ENCODE results near the gene S1PR4.
"Not testable (repeated sequence)": the region's sequence is repeated elsewhere in the genome, so short reads cannot be mapped to it uniquely, and the experiment has no call there.

Gene S1PR4

DNA sequence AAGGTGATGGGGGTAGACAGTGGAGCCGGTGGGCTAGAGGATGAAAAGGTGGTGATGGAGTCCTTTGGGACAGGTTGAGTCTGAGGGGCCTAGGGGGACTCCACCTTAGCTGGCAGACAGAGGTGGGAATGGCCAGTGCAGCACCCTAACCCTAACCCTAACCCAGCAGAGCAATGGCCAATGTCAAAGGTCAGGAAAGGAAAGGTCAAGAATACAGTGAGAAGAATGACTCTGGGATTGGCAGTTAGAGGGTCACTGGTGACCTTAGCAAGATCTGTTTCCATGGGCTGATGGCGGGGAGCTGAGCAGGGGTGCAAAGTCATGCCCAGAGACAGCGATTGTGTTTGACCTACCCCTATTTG lies 26.2 kb upstream of the S1PR4 start:
- DNase-seq: no peak

DNA sequence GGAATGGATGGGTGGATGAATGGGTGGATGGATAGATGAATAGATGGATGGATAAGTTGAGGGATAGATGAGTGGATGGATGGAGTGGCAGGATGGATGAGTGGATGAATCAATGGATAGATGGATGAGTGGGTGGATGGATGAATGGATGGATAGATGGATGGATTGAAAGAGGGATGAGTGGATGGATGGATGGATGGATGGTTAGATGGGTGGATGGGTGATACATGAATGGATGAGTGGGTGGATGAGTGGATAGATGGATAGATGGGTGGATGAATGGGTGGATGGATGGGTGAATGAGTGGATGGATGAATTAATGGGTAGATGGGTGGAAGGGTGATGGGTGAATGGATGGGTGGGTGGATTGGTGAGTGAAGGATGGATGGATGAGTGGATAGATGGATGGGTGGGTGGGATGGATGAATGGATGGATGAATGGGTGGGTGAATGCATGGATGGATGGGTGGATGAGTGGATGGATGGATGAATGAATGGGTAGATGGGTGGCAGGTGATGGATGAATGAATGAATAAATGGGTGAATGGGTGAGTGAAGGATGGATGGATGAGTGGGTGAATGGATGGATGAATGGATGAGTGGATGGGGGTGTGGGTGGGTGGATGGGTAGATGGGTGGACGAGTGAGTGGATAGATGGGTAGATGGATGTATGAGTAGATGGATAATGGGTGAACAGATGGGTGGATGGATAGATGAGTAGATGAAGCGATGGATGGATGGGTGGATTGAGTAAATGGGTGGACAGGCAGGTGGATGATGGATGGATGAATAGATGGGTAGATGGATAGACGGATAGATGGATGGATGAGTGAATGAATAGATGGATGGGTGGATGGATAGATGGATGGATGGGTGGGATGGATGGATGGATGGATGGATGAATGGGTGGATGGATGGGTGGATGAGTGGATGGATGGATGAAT lies 25.0 kb upstream of the S1PR4 start:
- no peak for DNase-seq

DNA sequence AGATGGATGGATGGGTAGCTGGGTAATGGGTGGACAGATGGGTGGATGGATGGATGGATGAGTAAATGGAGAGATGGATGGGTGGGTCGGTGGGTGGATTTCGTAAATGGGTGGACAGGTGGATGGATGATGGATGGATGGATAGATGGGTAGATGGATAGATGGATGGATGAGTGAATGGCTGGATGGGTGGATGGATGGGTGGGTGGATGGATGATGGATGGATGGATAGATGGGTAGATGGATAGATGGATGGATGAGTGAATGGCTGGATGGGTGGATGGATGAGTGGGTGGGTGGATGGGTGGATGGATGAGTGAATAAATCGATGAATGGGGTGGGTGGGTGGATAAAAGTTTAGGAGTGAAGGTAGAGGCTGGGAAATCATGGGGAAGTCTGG lies 24.1 kb upstream of the S1PR4 start:
- DNase-seq: not testable (repeated sequence)

DNA sequence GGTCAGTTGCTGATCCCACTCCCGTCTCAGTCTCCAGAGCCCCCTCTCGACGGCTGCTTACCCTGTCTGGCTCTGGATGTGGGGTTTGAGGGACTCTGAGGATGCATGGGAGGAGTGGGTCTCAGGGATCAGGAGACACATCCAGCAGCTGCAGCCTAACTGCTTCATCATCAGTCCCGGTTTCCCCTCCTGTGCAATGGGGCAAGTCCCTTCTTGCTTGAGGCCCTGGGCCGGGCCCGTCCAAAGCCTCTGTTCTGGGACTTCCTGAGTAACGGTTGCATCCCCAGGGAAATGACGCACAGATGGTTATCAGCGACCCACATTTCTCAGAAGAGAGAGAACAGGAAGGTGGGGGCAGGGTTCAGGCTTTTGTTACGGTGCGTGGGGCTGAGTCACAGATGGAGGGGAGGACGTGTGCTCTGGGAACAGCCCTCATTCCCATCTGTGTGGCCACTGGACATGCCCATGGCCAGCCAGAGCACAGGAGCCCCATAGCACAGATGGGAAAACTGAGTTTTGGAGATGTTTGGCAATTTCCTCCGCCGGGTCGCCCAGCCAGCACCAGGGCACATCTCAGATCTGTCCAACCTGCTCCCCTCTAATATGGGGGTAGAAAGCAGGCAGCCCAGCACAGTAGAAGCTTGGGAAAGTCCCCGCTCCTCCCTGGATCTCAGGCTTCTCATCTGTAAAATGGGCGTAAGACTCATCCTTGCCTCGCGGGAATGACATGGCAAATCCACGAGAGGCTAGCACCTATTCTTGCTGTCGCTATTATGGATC lies 23.4 kb upstream of the S1PR4 start:
- peak; percentile 85 for DNase-seq

DNA sequence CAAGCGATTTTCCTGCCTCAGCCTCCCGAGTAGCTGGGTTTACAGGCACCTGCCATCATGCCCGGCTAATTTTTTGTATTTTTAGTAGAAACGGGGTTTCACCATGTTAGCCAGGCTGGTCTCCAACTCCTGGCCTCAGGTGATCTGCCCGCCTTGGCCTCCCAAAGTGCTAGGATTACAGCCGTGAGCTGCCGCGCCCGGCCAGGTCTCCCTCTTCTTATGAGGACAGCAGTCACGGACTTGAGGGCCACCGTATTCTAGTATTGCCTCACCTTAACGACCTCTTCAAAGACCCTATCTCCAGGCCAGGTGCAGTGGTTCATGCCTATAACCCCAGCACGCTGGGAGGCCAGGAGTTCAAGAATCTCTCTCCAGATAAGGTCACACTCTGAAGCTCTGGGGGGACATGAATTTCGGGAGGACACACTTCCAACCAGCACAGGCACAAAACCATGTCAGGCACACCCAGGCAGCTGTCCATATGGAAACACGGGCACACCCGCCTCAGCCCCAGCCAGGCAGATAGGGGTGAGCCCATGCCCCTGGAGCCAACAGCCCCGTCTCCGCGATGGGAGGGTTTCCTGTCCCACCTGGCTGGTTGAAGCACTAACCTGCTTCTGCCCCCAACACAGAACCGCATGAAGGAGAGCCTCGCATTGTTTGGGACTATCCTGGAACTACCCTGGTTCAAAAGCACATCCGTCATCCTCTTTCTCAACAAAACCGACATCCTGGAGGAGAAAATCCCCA lies 21.3 kb upstream of the S1PR4 start:
- no peak for DNase-seq

DNA sequence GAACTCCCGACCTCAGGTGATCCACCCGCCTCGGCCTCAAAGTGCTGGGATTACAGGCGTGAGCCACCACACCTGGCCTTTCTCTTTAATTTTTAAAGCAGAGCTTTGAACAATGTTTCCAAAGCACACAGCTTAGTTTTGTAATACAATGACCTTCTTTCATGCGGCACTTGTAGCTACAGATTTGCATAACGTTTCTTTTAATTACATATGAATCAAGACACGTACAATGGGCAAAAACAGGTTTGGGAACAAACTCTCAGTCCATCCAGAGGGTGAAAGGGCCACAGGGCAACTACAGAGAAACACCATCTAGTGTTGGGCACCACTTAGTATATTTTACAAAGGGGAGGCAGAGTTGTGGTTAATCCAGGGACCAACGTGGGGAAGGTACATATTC lies 19.0 kb upstream of the S1PR4 start:
- no peak for DNase-seq

DNA sequence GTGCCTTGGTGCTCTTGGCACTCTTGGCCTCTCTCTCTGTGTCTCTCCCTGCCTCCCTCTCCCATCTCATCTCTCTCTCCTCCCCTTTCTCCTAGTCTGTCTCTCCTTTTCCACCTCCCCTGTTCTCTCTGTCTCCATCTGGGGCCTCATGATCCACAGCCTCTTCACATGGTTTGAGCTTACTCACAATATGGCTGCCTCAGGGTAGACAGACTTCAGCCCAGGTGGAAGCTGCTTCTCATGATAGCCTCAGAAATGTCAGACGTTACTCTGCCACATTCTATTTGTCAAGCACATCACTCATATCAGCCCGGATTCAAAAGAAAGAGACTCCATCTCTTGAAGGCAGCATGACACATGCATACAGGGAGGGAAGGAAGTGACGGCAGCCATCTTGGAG lies 18.4 kb upstream of the S1PR4 start:
- no peak for DNase-seq

DNA sequence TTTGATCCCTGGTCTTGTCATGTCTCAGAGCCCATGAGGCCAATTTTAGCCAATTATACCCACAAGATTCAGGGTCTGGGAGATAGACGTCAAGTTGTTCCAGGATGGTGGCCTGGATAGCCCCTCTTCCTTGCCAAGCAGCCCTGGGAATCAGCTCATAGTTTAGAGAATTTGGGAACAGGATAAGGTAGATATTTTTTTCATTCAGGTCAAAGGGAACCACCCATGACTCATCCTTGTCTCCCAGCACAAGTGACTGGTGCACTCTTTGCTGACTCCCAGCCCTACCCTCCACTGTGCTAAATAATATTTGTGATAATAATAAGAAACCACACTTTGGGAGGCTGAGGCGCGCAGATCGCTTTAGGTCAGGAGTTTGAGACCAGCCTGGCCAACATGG lies 17.1 kb upstream of the S1PR4 start:
- DNase-seq: no peak

DNA sequence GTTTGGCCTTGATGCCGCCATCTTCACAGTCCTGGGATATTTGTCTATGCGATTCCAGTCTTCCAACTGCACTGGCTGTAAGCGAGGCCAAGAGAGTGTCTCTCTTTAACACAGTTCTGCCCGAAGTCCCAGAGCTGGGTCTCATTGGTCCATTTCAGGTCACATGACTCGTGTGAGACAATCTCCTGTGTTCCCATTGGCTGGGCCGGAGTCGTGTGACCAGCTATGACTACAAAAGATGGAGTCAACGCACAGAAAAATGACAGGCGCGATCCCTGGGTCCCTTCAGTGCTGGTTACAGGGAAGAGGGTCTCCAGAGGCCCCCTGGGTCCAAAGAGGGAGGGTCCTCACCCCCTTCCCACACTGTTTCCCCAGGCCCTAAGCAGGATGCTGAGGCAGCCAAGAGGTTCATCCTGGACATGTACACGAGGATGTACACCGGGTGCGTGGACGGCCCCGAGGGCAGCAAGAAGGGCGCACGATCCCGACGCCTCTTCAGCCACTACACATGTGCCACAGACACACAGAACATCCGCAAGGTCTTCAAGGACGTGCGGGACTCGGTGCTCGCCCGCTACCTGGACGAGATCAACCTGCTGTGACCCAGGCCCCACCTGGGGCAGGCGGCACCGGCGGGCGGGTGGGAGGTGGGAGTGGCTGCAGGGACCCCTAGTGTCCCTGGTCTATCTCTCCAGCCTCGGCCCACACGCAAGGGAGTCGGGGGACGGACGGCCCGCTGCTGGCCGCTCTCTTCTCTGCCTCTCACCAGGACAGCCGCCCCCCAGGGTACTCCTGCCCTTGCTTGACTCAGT lies 15.9 kb upstream of the S1PR4 start:
- peak in 1 of 2 donors; percentile 31 for DNase-seq

DNA sequence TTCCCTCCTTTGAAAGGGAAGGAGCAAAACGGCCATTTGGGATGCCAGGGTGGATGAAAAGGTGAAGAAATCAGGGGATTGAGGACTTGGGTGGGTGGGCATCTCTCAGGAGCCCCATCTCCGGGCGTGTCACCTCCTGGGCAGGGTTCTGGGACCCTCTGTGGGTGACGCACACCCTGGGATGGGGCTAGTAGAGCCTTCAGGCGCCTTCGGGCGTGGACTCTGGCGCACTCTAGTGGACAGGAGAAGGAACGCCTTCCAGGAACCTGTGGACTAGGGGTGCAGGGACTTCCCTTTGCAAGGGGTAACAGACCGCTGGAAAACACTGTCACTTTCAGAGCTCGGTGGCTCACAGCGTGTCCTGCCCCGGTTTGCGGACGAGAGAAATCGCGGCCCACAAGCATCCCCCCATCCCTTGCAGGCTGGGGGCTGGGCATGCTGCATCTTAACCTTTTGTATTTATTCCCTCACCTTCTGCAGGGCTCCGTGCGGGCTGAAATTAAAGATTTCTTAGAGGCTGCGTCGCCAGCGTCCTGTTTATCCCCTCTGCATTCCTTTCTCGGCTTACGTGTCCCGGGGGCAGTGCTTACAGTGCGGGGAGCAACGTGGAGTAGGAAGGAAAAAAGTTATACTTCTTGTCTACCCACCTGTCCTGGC lies 15.2 kb upstream of the S1PR4 start:
- peak; percentile 71 to 73 for DNase-seq

DNA sequence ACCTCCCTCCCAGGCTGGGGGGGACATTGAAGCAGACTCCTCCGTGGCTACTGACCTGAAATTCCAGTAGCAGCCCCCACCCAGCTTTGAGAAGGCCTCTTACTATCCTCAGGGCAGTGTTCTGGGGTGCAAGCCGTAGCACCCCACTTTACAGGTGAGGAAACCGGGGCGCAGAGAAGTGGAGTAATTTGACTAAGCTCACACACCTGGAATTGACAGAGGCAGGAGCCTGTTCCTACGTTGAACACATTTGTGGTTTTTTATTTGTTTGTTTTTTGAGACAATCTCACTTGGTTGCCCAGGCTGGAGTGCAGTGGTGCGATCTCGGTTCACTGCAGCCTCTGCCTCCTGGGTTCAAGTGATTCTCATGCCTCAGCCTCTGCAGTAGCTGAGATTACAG lies 14.6 kb upstream of the S1PR4 start:
- DNase-seq: no peak

DNA sequence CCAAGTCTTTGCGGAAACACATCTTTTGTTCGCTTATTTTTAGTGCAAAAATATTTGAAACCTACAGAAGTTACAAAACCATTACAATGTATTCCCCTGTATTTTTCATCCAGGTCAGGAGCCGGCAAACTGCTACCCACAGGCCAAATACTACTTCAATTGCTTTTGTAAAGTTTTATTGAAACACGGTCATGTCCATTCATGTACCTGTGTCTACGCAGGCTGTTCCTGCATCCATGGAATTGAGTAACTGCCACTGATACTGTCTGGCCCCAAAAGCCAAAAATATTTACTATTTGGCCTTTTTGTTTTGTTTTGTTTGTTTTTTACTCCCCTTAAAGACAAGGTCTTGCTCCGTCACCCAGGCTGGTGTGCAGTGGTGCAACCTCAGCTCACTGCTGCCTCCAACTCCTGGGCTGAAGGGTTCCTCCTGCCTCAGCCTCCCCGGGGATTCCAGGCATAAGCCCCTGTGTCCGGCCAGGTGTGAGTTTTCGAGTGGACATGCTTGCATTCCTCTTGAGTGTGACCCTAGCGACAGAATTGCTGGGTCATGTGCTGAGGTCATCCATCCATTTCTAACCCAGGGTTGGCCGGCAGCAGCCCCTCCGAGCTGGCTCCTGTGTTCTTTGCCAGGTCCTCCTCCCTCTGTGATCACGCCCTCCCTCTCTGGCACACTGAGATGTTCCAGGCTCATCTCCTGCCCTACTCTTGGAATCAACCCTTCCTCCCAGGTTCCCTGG lies 10.9 kb upstream of the S1PR4 start:
- DNase-seq: no peak

DNA sequence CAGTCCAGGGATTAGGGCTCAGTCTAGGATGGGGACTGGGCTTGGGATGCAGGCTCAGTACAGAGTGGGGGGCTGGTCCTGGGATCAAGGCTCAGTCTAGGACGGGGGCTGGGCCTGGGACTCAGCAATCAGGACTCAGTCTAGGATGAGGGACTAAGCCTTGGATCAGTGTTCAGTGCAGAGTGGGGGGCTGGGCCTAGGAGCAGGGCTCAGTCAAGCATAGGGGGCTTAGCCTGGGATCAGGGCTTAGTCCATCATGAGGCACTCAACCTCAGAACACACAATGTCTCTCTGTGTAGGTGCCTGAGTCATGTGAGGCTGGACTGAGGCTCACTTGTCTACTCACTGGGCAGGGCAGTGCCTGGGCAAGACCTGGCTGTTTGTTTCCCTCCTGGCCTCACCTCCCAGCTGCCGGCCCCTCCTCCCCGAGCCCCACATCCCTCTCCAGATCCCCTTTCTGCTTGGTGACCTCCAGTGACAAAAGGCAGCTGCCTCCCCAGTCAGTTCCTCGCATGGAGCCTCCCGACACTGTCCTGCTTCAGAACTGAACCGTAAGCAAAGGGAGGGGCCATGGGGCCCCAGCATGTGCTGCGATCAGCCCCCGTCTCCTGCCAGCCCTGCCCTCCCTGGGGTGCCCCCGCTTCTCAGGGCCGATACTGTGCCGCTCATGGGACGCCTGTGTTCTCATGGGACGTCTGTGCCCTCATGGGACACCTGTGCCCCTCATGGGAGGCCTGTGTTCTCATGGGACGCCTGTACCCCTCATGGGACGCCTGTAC lies 6.5 kb upstream of the S1PR4 start:
- no peak for DNase-seq

DNA sequence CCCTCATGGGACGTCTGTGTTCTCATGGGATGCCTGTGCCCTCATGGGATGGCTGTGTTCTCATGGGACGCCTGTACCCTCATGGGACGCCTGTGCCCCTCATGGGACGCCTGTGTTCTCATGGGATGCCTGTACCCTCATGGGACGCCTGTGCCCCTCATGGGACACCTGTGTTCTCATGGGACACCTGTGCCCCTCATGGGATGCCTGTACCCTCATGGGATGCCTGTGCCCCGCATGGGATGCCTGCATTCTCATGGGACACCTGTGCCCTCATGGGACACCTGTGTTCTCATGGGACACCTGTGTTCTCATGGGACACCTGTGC lies 5.9 kb upstream of the S1PR4 start:
- DNase-seq: not testable (repeated sequence)

DNA sequence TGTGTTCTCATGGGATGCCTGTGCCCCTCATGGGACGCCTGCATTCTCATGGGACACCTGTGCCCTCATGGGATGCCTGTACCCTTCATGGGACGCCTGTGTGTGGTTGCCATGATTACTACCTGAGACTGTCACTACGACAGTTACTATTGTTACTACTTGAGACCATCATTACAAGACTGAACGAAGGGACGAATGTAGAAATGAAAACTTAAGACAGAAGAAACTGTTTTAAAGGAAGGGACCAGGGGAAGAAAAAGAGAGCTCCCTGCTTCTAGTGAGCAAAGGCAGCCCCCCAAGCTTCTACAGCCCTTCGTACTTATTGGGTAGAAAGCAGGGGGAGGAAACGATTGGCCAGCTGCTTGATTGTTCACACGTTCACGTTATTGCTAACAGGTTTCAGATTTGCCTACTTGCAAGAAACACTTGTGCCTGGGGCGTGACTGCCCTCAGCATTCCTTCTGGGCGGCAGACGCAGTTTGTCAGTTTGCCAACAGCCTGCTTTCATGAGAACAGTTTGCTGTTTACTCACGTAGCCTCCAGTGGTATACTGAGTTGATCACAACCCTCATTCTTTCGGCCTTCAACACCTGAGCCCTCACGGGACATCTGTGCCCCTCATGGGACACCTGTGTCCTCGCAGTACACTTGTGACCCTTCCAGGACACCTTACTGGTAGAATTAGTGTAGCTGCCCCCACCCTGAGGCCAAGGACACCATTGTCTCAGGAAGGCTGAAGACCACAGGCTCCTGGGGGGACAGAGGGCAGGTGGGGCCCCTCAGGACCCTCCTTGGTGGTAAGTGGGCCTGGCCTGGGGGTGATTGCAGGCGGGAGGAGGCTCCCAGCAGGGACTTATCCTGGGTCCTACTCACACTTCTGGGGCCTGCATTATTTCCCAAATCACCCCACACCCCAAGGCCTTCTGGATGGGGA lies 2.5 kb upstream of the S1PR4 start:
- DNase-seq: no peak

DNA sequence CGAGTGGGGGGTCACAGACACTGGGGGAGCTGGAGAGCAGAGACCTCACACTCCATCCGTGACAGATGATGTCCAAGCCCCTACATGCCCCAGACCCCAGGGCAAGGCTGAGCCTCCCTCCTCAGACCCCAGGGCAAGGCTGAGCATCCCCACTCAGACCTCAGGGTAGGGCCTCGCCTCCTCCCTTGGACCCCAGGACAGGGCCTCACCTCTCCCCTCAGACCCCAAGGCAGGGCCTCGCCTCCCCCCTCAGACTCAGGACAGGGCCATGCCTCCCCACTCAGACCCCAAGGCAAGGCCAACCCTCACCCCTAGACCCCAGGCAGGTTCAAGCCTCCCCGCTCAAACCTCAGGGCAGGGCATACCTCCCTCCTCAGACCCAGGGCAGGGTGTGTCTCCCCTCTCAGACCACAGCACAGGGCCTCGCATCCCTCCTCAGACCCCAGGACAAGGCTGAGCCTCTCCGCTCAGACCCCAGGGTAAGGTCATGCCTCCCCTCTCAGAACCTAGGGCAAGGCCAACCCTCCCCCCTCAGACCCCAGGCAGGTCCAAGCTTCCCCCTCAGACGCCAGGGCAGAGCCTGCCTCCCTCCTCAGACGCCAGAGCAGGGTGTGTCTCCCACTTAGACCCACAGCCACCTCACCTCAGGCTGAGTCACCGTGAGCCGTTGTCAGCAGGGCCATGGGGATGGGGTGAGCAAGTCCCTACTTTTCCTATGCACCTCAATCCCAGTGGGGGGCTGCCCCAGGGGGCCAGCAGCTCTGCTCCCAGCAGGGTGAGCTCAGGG lies 1.7 kb upstream of the S1PR4 start:
- peak; percentile 71 to 75 for DNase-seq

DNA sequence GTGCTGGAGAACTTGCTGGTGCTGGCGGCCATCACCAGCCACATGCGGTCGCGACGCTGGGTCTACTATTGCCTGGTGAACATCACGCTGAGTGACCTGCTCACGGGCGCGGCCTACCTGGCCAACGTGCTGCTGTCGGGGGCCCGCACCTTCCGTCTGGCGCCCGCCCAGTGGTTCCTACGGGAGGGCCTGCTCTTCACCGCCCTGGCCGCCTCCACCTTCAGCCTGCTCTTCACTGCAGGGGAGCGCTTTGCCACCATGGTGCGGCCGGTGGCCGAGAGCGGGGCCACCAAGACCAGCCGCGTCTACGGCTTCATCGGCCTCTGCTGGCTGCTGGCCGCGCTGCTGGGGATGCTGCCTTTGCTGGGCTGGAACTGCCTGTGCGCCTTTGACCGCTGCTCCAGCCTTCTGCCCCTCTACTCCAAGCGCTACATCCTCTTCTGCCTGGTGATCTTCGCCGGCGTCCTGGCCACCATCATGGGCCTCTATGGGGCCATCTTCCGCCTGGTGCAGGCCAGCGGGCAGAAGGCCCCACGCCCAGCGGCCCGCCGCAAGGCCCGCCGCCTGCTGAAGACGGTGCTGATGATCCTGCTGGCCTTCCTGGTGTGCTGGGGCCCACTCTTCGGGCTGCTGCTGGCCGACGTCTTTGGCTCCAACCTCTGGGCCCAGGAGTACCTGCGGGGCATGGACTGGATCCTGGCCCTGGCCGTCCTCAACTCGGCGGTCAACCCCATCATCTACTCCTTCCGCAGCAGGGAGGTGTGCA lies 587 bp downstream of the S1PR4 start:
- peak; percentile 44 to 59 for DNase-seq
